WI38 (cell line): Measurements from ENCODE around the gene MRPL34.

Experiments
- H3K4me3 ChIP-seq: 2 replicates; pipeline ENCODE4 v1.5.1; 2011; ENCODE audit warnings: low read depth, mild to moderate bottlenecking, control low read depth, low read length
- CTCF ChIP-seq: IDR thresholded peaks from 2 replicates; pipeline ENCODE4 v1.5.1; 2012; ENCODE audit warnings: low read depth, mild to moderate bottlenecking, control low read depth, low read length

The MRPL34 gene

GRCh38 chr19:17321655-17322489, 16.2 kb downstream of the MRPL34 start:
- no peak overlapping the region for H3K4me3 ChIP-seq
- no peak for TF ChIP-seq CTCF

GRCh38 chr19:17322854-17323253, 17.2 kb downstream of the MRPL34 start:
- TF ChIP-seq CTCF: no peak
- no peak overlapping the region for H3K4me3 ChIP-seq

GRCh38 chr19:17323300-17323963, 17.8 kb downstream of the MRPL34 start:
- H3K4me3 ChIP-seq: no peak overlapping the region
- no peak for TF ChIP-seq CTCF

GRCh38 chr19:17323964-17324332, 18.3 kb downstream of the MRPL34 start:
- no peak overlapping the region for H3K4me3 ChIP-seq
- no peak for TF ChIP-seq CTCF

- no peak for TF ChIP-seq CTCF
These were observed 18.9 kb downstream of the MRPL34 start for GRCh38 chr19:17324357-17325114.

GRCh38 chr19:17325133-17325532, 19.5 kb downstream of the MRPL34 start:
- no peak for TF ChIP-seq CTCF

More at GRCh38 chr19:17324357-17325114, 18.9 kb downstream of the MRPL34 start:
- no peak overlapping the region for H3K4me3 ChIP-seq

More at GRCh38 chr19:17325133-17325532, 19.5 kb downstream of the MRPL34 start:
- H3K4me3 ChIP-seq: no peak overlapping the region
